Neural cell (in vitro differentiated cells): ENCODE measurements around the gene TAC3. TPM values are rescaled to one million over a fixed set of nuclear protein-coding genes. Genes with fewer than 3 reads are reported as not detected.

Source experiments
- H2AFZ ChIP-seq: fragments of 200-600, 300-800 bp; sonication (generic), shearing (Covaris generic); 2 replicates; pipeline ENCODE4 v1.6.0; 2014; ENCODE audit warnings: low read depth, mild to moderate bottlenecking, antibody characterized with exemption, low read length, moderate library complexity
- H3F3A ChIP-seq: fragments of 200-600 bp; shearing (Covaris generic); 2 replicates; pipeline ENCODE4 v1.6.1; 2016; ENCODE audit warnings: mild to moderate bottlenecking, moderate library complexity, mixed read lengths, antibody characterized with exemption, low read length; ENCODE audit not compliant: insufficient read depth, poor library complexity, severe bottlenecking
- H3K27ac ChIP-seq: fragments of 200-600, 300-800 bp; sonication (generic), shearing (Covaris generic); 2 replicates; pipeline ENCODE4 v1.5.1; 2014; ENCODE audit warnings: mild to moderate bottlenecking, low read length, moderate library complexity
- H3K27me3 ChIP-seq: fragments of 300-800, 200-600 bp; sonication (generic), shearing (Covaris generic); 2 replicates; pipeline ENCODE4 v1.6.0; 2014; ENCODE audit warnings: mild to moderate bottlenecking, low read depth, low read length, moderate library complexity; ENCODE audit not compliant: insufficient read depth
- H3K36me3 ChIP-seq: fragments of 300-800, 200-600 bp; sonication (generic), shearing (Covaris generic); 2 replicates; pipeline ENCODE4 v1.5.1; 2014; ENCODE audit warnings: mild to moderate bottlenecking, antibody characterized with exemption, low read length, moderate library complexity; ENCODE audit not compliant: insufficient read depth
- H3K4me2 ChIP-seq: fragments of 300-800, 200-600 bp; sonication (generic), shearing (Covaris generic); 2 replicates; pipeline ENCODE4 v1.6.0; 2014; ENCODE audit warnings: mild to moderate bottlenecking, low read length
- H3K4me3 ChIP-seq: fragments of 300-800, 200-600 bp; sonication (generic), shearing (Covaris generic); 2 replicates; pipeline ENCODE4 v1.5.1; 2014; ENCODE audit warnings: mild to moderate bottlenecking, low read length, moderate library complexity
- H3K79me2 ChIP-seq: fragments of 200-600 bp; shearing (Covaris generic); replicated peaks from 2 replicates; pipeline ENCODE4 v1.6.0; 2014; ENCODE audit warnings: mild to moderate bottlenecking, low read length, moderate library complexity; ENCODE audit not compliant: insufficient read depth
- H3K9ac ChIP-seq: fragments of 300-800, 200-600 bp; sonication (generic), shearing (Covaris generic); 2 replicates; pipeline ENCODE4 v1.6.1; 2016; ENCODE audit warnings: mild to moderate bottlenecking, low read length, mixed read lengths
- H3K9me2 ChIP-seq: fragments of 200-600 bp; shearing (Covaris generic); 2 replicates; pipeline ENCODE4 v1.6.1; 2016; ENCODE audit warnings: mild to moderate bottlenecking, low read length, mixed read lengths; ENCODE audit not compliant: insufficient read depth
- H3K9me3 ChIP-seq: fragments of 200-600, 300-800 bp; sonication (generic), shearing (Covaris generic); 2 replicates; pipeline ENCODE4 v1.6.1; 2016; ENCODE audit warnings: mild to moderate bottlenecking, mixed run types, low read length, moderate library complexity, mixed read lengths
- H4K20me1 ChIP-seq: fragments of 200-600 bp; shearing (Covaris generic); 2 replicates; pipeline ENCODE4 v1.6.1; 2016; ENCODE audit warnings: mild to moderate bottlenecking, mixed run types; ENCODE audit not compliant: insufficient read depth
- EP300 ChIP-seq: fragments of 450-650 bp; conservative IDR thresholded peaks from 2 replicates; pipeline ENCODE4 v1.6.1; 2014; ENCODE audit warnings: antibody characterized with exemption, mild to moderate bottlenecking, moderate library complexity; ENCODE audit not compliant: poor library complexity, severe bottlenecking
- EZH2 ChIP-seq: fragments of 200-600, 300-800 bp; shearing (Covaris generic), sonication (generic); IDR thresholded peaks from 2 replicates; pipeline ENCODE4 v1.6.1; 2014; ENCODE audit warnings: antibody characterized with exemption, low read length, borderline replicate concordance, mild to moderate bottlenecking; ENCODE audit not compliant: insufficient read depth, poor library complexity, severe bottlenecking
- MXI1 ChIP-seq: fragments of 450-650 bp; conservative IDR thresholded peaks from 2 replicates; pipeline ENCODE4 v1.6.1; 2014; ENCODE audit warnings: antibody characterized with exemption, mild to moderate bottlenecking; ENCODE audit not compliant: poor library complexity, severe bottlenecking
- POLR2AphosphoS5 ChIP-seq: IDR thresholded peaks from 2 replicates; pipeline ENCODE4 v1.6.1; 2012
- RAD21 ChIP-seq: fragments of 450-650 bp; conservative IDR thresholded peaks from 2 replicates; pipeline ENCODE4 v1.6.1; 2014; ENCODE audit warnings: antibody characterized with exemption, mild to moderate bottlenecking, moderate library complexity
- SMC3 ChIP-seq: fragments of 450-650 bp; conservative IDR thresholded peaks from 2 replicates; pipeline ENCODE4 v1.6.1; 2014; ENCODE audit warnings: antibody characterized with exemption, mild to moderate bottlenecking, moderate library complexity; ENCODE audit not compliant: poor library complexity
- TAF1 ChIP-seq: IDR thresholded peaks from 2 replicates; pipeline ENCODE4 v1.6.1; 2012; ENCODE audit warnings: low read depth
- polyA minus RNA-seq: library from RNA; depleted of rRNA, polyadenylated mRNA; stranded (reverse); fragments of >200 nt; gene quantifications from 2 replicates; pipeline ENCODE4 v1.2.3, GENCODE V29; 2014
- polyA plus RNA-seq: library from polyadenylated mRNA; depleted of rRNA; stranded (reverse); fragments of >200 nt; gene quantifications from 2 replicates; pipeline ENCODE4 v1.2.3, GENCODE V29; 2014
- TF ChIP-seq, protein P1 (sequence below): IDR thresholded peaks from 2 replicates; pipeline ENCODE4 v1.6.1; 2012; ENCODE audit warnings: borderline replicate concordance
- TF ChIP-seq, protein P2 (sequence below): fragments of 450-650 bp; IDR thresholded peaks from 2 replicates; pipeline ENCODE4 v1.5.1; 2014; ENCODE audit warnings: antibody characterized with exemption, mild to moderate bottlenecking, moderate library complexity; ENCODE audit not compliant: poor library complexity, severe bottlenecking

The TAC3 gene
- polyA plus RNA-seq: 2.5 TPM in 1 of 2 replicates, not detected in the other
- not detected in 2 replicates for polyA minus RNA-seq

- Histone ChIP-seq H2AFZ (no peak within 1 kb of the TSS), H3K9ac (no peak within 1 kb of the TSS)
Observed at GRCh38 chr12:57016348-57016747, at the start of gene TAC3. Gene TAC3, minus strand, starts transcription at chr12:57016529. Its CDS starts 732 bp downstream, at chr12:57015797.

GRCh38 chr12:57063991-57064685 lies 47.8 kb upstream of the TAC3 start:
- Histone ChIP-seq H2AFZ (no peak overlapping the region), H3K27me3 (no peaks in the 10 kb centered on the region), H3K9me3 (no peaks in the 10 kb centered on the region), H3K79me2 (no peaks in the 10 kb centered on the region), H3F3A (no peaks in the 10 kb centered on the region), H3K36me3 (no peaks in the 10 kb centered on the region), H3K27ac (no peak overlapping the region), H3K9me2 (no peaks in the 10 kb centered on the region), H3K4me3 (no peak overlapping the region), H3K4me2 (no peak overlapping the region), H4K20me1 (no peaks in the 10 kb centered on the region), H3K9ac (no peak overlapping the region)
- TF ChIP-seq EP300: no peak
- TF ChIP-seq POLR2AphosphoS5: no peak

More at GRCh38 chr12:57016348-57016747, at the start of gene TAC3:
- H3K79me2 ChIP-seq: no peaks in the 10 kb centered on the region
- H3F3A ChIP-seq: no peaks in the 10 kb centered on the region
- no peaks in the 10 kb centered on the region for H4K20me1 ChIP-seq
- H3K4me3 ChIP-seq: no peak within 1 kb of the TSS
- no peaks in the 10 kb centered on the region for H3K9me2 ChIP-seq
- H3K4me2 ChIP-seq: no peak within 1 kb of the TSS
- H3K36me3 ChIP-seq: no peaks in the 10 kb centered on the region
- no peaks in the 10 kb centered on the region for H3K9me3 ChIP-seq
- TF ChIP-seq, protein P1, sequence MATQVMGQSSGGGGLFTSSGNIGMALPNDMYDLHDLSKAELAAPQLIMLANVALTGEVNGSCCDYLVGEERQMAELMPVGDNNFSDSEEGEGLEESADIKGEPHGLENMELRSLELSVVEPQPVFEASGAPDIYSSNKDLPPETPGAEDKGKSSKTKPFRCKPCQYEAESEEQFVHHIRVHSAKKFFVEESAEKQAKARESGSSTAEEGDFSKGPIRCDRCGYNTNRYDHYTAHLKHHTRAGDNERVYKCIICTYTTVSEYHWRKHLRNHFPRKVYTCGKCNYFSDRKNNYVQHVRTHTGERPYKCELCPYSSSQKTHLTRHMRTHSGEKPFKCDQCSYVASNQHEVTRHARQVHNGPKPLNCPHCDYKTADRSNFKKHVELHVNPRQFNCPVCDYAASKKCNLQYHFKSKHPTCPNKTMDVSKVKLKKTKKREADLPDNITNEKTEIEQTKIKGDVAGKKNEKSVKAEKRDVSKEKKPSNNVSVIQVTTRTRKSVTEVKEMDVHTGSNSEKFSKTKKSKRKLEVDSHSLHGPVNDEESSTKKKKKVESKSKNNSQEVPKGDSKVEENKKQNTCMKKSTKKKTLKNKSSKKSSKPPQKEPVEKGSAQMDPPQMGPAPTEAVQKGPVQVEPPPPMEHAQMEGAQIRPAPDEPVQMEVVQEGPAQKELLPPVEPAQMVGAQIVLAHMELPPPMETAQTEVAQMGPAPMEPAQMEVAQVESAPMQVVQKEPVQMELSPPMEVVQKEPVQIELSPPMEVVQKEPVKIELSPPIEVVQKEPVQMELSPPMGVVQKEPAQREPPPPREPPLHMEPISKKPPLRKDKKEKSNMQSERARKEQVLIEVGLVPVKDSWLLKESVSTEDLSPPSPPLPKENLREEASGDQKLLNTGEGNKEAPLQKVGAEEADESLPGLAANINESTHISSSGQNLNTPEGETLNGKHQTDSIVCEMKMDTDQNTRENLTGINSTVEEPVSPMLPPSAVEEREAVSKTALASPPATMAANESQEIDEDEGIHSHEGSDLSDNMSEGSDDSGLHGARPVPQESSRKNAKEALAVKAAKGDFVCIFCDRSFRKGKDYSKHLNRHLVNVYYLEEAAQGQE: no peak
- no peak for TF ChIP-seq TAF1
- TF ChIP-seq MXI1: no peak
- no peak for TF ChIP-seq POLR2AphosphoS5
- no peak for TF ChIP-seq EP300
- TF ChIP-seq, protein P2, sequence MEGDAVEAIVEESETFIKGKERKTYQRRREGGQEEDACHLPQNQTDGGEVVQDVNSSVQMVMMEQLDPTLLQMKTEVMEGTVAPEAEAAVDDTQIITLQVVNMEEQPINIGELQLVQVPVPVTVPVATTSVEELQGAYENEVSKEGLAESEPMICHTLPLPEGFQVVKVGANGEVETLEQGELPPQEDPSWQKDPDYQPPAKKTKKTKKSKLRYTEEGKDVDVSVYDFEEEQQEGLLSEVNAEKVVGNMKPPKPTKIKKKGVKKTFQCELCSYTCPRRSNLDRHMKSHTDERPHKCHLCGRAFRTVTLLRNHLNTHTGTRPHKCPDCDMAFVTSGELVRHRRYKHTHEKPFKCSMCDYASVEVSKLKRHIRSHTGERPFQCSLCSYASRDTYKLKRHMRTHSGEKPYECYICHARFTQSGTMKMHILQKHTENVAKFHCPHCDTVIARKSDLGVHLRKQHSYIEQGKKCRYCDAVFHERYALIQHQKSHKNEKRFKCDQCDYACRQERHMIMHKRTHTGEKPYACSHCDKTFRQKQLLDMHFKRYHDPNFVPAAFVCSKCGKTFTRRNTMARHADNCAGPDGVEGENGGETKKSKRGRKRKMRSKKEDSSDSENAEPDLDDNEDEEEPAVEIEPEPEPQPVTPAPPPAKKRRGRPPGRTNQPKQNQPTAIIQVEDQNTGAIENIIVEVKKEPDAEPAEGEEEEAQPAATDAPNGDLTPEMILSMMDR: no peak
- TF ChIP-seq SMC3: no peak
- TF ChIP-seq EZH2: no peak
- TF ChIP-seq RAD21: no peak
- H3K27ac ChIP-seq: no peak within 1 kb of the TSS
- no peaks in the 10 kb centered on the region for H3K27me3 ChIP-seq
